Measurements from ENCODE around the gene ZGRF1.
"Not testable (repeated sequence)": the region's sequence is repeated elsewhere in the genome, so short reads cannot be mapped to it uniquely, and the experiment has no call there.

The ZGRF1 gene

GRCh38 chr4:112560084-112560483 lies 76.6 kb downstream of the ZGRF1 start:
- H3K4me2 ChIP-seq (ENCODE audit: low read depth, low read length) = peak overlapping the region; percentile 23; the same call in 1 of the 2 replicates

GRCh38 chr4:112559053-112559452 lies 77.7 kb downstream of the ZGRF1 start:
- Histone ChIP-seq H2AFZ (ENCODE audit: low read length) (no peak overlapping the region), H3K4me2 (ENCODE audit: low read depth, low read length) (no peak overlapping the region), H3K9me3 (replicated peaks; ENCODE audit: insufficient read depth, low read length) (no peaks in the 10 kb centered on the region), H3K9me2 (replicated peaks; ENCODE audit: insufficient read depth, low read length) (no peaks in the 10 kb centered on the region), H3K9ac (ENCODE audit: low read length) (no peak overlapping the region), H3K36me3 (replicated peaks; ENCODE audit: insufficient read depth, low read length) (no peaks in the 10 kb centered on the region), H3K4me1 (ENCODE audit: low read length) (peaks cover 11% of the 10 kb centered on the region), H3F3A (ENCODE audit: insufficient read depth, low read length) (no peaks in the 10 kb centered on the region), H3K4me3 (ENCODE audit: low read length) (no peak overlapping the region), H3K79me2 (ENCODE audit: low read length) (no peaks in the 10 kb centered on the region), H4K20me1 (ENCODE audit: insufficient read depth, low read length) (no peaks in the 10 kb centered on the region), H3K27me3 (replicated peaks; ENCODE audit: insufficient read depth, low read length) (no peaks in the 10 kb centered on the region), H3K27ac (ENCODE audit: low read length) (no peak overlapping the region)
- DNase-seq = no peak
- TF ChIP-seq EZH2 (optimal IDR thresholded peaks at IDR 0.05; ENCODE audit: low read depth, low read length) (no peak), EZH2phosphoT487 (IDR thresholded peaks at IDR 0.05; ENCODE audit: low read length) (no peak)
- TF ChIP-seq, protein P1, sequence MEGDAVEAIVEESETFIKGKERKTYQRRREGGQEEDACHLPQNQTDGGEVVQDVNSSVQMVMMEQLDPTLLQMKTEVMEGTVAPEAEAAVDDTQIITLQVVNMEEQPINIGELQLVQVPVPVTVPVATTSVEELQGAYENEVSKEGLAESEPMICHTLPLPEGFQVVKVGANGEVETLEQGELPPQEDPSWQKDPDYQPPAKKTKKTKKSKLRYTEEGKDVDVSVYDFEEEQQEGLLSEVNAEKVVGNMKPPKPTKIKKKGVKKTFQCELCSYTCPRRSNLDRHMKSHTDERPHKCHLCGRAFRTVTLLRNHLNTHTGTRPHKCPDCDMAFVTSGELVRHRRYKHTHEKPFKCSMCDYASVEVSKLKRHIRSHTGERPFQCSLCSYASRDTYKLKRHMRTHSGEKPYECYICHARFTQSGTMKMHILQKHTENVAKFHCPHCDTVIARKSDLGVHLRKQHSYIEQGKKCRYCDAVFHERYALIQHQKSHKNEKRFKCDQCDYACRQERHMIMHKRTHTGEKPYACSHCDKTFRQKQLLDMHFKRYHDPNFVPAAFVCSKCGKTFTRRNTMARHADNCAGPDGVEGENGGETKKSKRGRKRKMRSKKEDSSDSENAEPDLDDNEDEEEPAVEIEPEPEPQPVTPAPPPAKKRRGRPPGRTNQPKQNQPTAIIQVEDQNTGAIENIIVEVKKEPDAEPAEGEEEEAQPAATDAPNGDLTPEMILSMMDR (IDR thresholded peaks at IDR 0.05; ENCODE audit: low read length) = no peak

More at GRCh38 chr4:112560084-112560483, 76.6 kb downstream of the ZGRF1 start:
- no peaks in the 10 kb centered on the region for H3K27me3 ChIP-seq (replicated peaks; ENCODE audit: insufficient read depth, low read length)
- no peaks in the 10 kb centered on the region for H3K36me3 ChIP-seq (replicated peaks; ENCODE audit: insufficient read depth, low read length)
- peaks cover 11% of the 10 kb centered on the region for H3K4me1 ChIP-seq (ENCODE audit: low read length)
- H3K9me3 ChIP-seq (replicated peaks; ENCODE audit: insufficient read depth, low read length) = no peaks in the 10 kb centered on the region
- H3K9ac ChIP-seq (ENCODE audit: low read length) = no peak overlapping the region
- peak; percentile 9 for DNase-seq
- no peak overlapping the region for H3K4me3 ChIP-seq (ENCODE audit: low read length)
- TF ChIP-seq EZH2 (optimal IDR thresholded peaks at IDR 0.05; ENCODE audit: low read depth, low read length) (no peak), EZH2phosphoT487 (IDR thresholded peaks at IDR 0.05; ENCODE audit: low read length) (no peak)
- TF ChIP-seq, protein P1 (IDR thresholded peaks at IDR 0.05; ENCODE audit: low read length) = no peak
- no peak overlapping the region for H3K27ac ChIP-seq (ENCODE audit: low read length)
- H2AFZ ChIP-seq (ENCODE audit: low read length) = no peak overlapping the region
- no peaks in the 10 kb centered on the region for H3K9me2 ChIP-seq (replicated peaks; ENCODE audit: insufficient read depth, low read length)
- H3K79me2 ChIP-seq (ENCODE audit: low read length) = no peaks in the 10 kb centered on the region
- no peaks in the 10 kb centered on the region for H4K20me1 ChIP-seq (ENCODE audit: insufficient read depth, low read length)
- H3F3A ChIP-seq (ENCODE audit: insufficient read depth, low read length) = no peaks in the 10 kb centered on the region

- H3K9ac ChIP-seq (ENCODE audit: low read length) = no peak overlapping the region
- no peaks in the 10 kb centered on the region for H3K27me3 ChIP-seq (replicated peaks; ENCODE audit: insufficient read depth, low read length)
- H3K9me3 ChIP-seq (replicated peaks; ENCODE audit: insufficient read depth, low read length) = no peaks in the 10 kb centered on the region
- no peak for DNase-seq
- no peak overlapping the region for H2AFZ ChIP-seq (ENCODE audit: low read length)
- H3K4me1 ChIP-seq (ENCODE audit: low read length) = peaks cover 11% of the 10 kb centered on the region
- H3K4me3 ChIP-seq (ENCODE audit: low read length) = no peak overlapping the region
- no peaks in the 10 kb centered on the region for H3F3A ChIP-seq (ENCODE audit: insufficient read depth, low read length)
- H3K79me2 ChIP-seq (ENCODE audit: low read length) = no peaks in the 10 kb centered on the region
- H3K27ac ChIP-seq (ENCODE audit: low read length) = no peak overlapping the region
- TF ChIP-seq, protein P1 (IDR thresholded peaks at IDR 0.05; ENCODE audit: low read length) = no peak
- TF ChIP-seq EZH2phosphoT487 (IDR thresholded peaks at IDR 0.05; ENCODE audit: low read length) = no peak
- no peak for TF ChIP-seq EZH2 (optimal IDR thresholded peaks at IDR 0.05; ENCODE audit: low read depth, low read length)
- no peaks in the 10 kb centered on the region for H3K9me2 ChIP-seq (replicated peaks; ENCODE audit: insufficient read depth, low read length)
- no peaks in the 10 kb centered on the region for H3K36me3 ChIP-seq (replicated peaks; ENCODE audit: insufficient read depth, low read length)
- no peaks in the 10 kb centered on the region for H4K20me1 ChIP-seq (ENCODE audit: insufficient read depth, low read length)
- H3K4me2 ChIP-seq (ENCODE audit: low read depth, low read length) = no peak overlapping the region
Observed at GRCh38 chr4:112557676-112558411, 78.9 kb downstream of the ZGRF1 start.

DNA sequence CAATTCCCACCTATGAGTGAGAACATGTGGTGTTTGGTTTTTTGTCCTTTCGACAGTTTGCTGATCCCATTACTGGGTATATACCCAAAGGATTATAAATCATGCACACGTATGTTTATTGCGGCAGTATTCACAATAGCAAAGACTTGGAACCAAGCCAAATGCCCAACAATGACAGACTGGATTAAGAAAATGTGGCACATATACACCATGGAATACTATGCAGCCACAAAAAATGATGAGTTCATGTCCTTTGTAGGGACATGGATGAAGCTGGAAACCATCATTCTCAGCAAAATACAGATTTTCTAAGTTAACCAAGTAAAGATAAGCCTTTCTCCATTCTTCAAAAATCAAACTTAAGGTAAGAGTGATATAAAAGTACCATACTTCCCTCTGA lies 82.4 kb downstream of the ZGRF1 start:
- H3K79me2 ChIP-seq (ENCODE audit: low read length); H2AFZ ChIP-seq (ENCODE audit: low read length); H3K27me3 ChIP-seq (replicated peaks; ENCODE audit: insufficient read depth, low read length); H4K20me1 ChIP-seq (ENCODE audit: insufficient read depth, low read length); H3K4me2 ChIP-seq (ENCODE audit: low read depth, low read length); H3K4me3 ChIP-seq (ENCODE audit: low read length); DNase-seq; H3K27ac ChIP-seq (ENCODE audit: low read length); H3F3A ChIP-seq (ENCODE audit: insufficient read depth, low read length); H3K36me3 ChIP-seq (replicated peaks; ENCODE audit: insufficient read depth, low read length); H3K9me3 ChIP-seq (replicated peaks; ENCODE audit: insufficient read depth, low read length); H3K9me2 ChIP-seq (replicated peaks; ENCODE audit: insufficient read depth, low read length); H3K9ac ChIP-seq (ENCODE audit: low read length); H3K4me1 ChIP-seq (ENCODE audit: low read length): not testable (repeated sequence)
